ENCODE measurements around the gene KBTBD4. TPM values are rescaled to one million over a fixed set of nuclear protein-coding genes. Genes with fewer than 3 reads are reported as not detected.

The KBTBD4 gene
- total and polyA plus RNA-seq, 2 of the 13 experiments (the other 11 are each of a cell fraction or from before 2014, with no cell fraction given) = 8.5 to 12.8 TPM

GRCh38 chr11:47578524-47579494, at the start of gene KBTBD4, which contains the start of gene NDUFS3 (continued):
- TF ChIP-seq ZNF512B (CRISPR knock-in tag; IDR thresholded peaks at IDR 0.05; ENCODE audit: borderline replicate concordance) (no peak), CERS6 (CRISPR knock-in tag; IDR thresholded peaks at IDR 0.05) (peak; percentile 34; the same call in 1 of the 2 replicates), ZNF264 (CRISPR knock-in tag; IDR thresholded peaks at IDR 0.05) (peak; percentile 56; the same call in 1 of the 2 replicates), HMG20A (CRISPR knock-in tag; IDR thresholded peaks at IDR 0.05; ENCODE audit: borderline replicate concordance) (no peak), ZNF589 (CRISPR knock-in tag; conservative IDR thresholded peaks at IDR 0.05) (peak; percentile 83), NFIB (CRISPR knock-in tag; IDR thresholded peaks at IDR 0.05; ENCODE audit: borderline replicate concordance) (no peak), STAT6 (CRISPR knock-in tag; IDR thresholded peaks at IDR 0.05; ENCODE audit: borderline replicate concordance) (peak; percentile 54; the same call in 1 of the 2 replicates), MYPOP (CRISPR knock-in tag; IDR thresholded peaks at IDR 0.05) (peak; percentile 88), ZNF644 (CRISPR knock-in tag; IDR thresholded peaks at IDR 0.05; ENCODE audit: low read depth) (0 out of 2 replicates have a peak, but pooled peaks have one; percentile 41), HOXA7 (CRISPR knock-in tag; IDR thresholded peaks at IDR 0.05) (0 out of 2 replicates have a peak, but pooled peaks have one; percentile 46), GATA4 (IDR thresholded peaks at IDR 0.05; ENCODE audit: borderline replicate concordance, low read depth) (peak; percentile 58; the same call in 1 of the 2 replicates), ZNF878 (CRISPR knock-in tag; IDR thresholded peaks at IDR 0.05) (peak; percentile 79; the same call in 1 of the 2 replicates), FOXA3 (CRISPR knock-in tag; IDR thresholded peaks at IDR 0.05) (peak; percentile 85), SOX5 (CRISPR knock-in tag; IDR thresholded peaks at IDR 0.05; ENCODE audit: borderline replicate concordance) (0 out of 2 replicates have a peak, but pooled peaks have one; percentile 58), NCOA1 (CRISPR knock-in tag; IDR thresholded peaks at IDR 0.05) (0 out of 2 replicates have a peak, but pooled peaks have one; percentile 83), ZNF629 (CRISPR knock-in tag; conservative IDR thresholded peaks at IDR 0.05) (no peak), THAP11 (CRISPR knock-in tag; IDR thresholded peaks at IDR 0.05) (peak; percentile 97), SYNCRIP (IDR thresholded peaks at IDR 0.05; ENCODE audit: insufficient read depth, low read depth, low read length) (no peak), ZNF430 (CRISPR knock-in tag; IDR thresholded peaks at IDR 0.05) (peak; percentile 89), FOSL1 (CRISPR knock-in tag; IDR thresholded peaks at IDR 0.05; ENCODE audit: borderline replicate concordance) (0 out of 2 replicates have a peak, but pooled peaks have one; percentile 32)
